Esophagus squamous epithelium (tissue), 5 donors: ENCODE measurements around the gene CENPL. TPM values are rescaled to one million over a fixed set of nuclear protein-coding genes. Genes with fewer than 3 reads are reported as not detected.

Experiments
- DNase-seq: peaks from one replicate; lab custom pipeline; 2025; lab: John Stamatoyannopoulos, UW
- H3K27ac ChIP-seq, 4 donors: fragments of 200-600 bp; sonication (generic); one replicate each; pipeline ENCODE4 v1.5.1; 2016 to 2019; ENCODE audit warnings: mild to moderate bottlenecking in 1 of 4
- H3K27me3 ChIP-seq, 4 donors: fragments of 200-600 bp; sonication (generic); 1 replicate in 3 of 4; 2 replicates in 1 of 4; pipeline versions ENCODE4 v1.5.1 to v1.6.0; 2017 to 2021; ENCODE audit warnings: antibody characterized with exemption in 1 of 4
- H3K36me3 ChIP-seq, 3 donors: fragments of 200-600 bp; sonication (generic); one replicate each; pipeline ENCODE4 v1.5.1; 2016 to 2019
- H3K4me1 ChIP-seq, 3 donors: fragments of 200-600 bp; sonication (generic); one replicate each; pipeline ENCODE4 v1.5.1; 2017 to 2019
- H3K4me3 ChIP-seq, 4 donors: fragments of 200-600 bp; sonication (generic); 1 replicate in 3 of 4; 2 replicates in 1 of 4; pipeline ENCODE4 v1.5.1; 2016 to 2019; ENCODE audit warnings: mild to moderate bottlenecking in 2 of 4, moderate library complexity in 1 of 4
- H3K9me3 ChIP-seq, 3 donors: fragments of 200-600 bp; sonication (generic); one replicate each; pipeline ENCODE4 v1.5.1; 2016 to 2019
- POLR2A ChIP-seq, 4 donors: fragments of 450-650 bp; IDR thresholded peaks; one replicate each; pipeline ENCODE4 v1.6.1; 2017; ENCODE audit warnings: antibody characterized with exemption in 4 of 4, mild to moderate bottlenecking in 4 of 4, moderate library complexity in 3 of 4
- whole genome bisulfite sequencing, 2 donors: methylation state at CpG; one replicate each; pipeline ENCODE4 v1.1.5; 2018; 5-methylcytosine and 5-hydroxymethylcytosine counted together
- intact Hi-C: fragments of 100-400 bp; cut with DNase I; formaldehyde crosslinking; loops from one replicate; pipeline ENCODE4 v1.15.0; 2022
- total RNA-seq, 4 donors: library from RNA; depleted of rRNA; stranded (reverse); fragments of >200 nt; gene quantifications; one replicate each; pipeline ENCODE4 v1.1.0, GENCODE V29; 2016
- TF ChIP-seq, protein P1 (sequence below), 6 experiments: fragments of 450-650 bp in 4 of 6; fragments of 200-600 bp in 2 of 6; sonication (generic) in 2 of 6; IDR thresholded peaks; one replicate each; pipeline ENCODE4 v1.5.1; 2016 to 2019; ENCODE audit warnings: antibody characterized with exemption in 6 of 6, mild to moderate bottlenecking in 4 of 6, moderate library complexity in 4 of 6
- donor health status: DM: yes; HTN: yes; CAD: no.

The CENPL gene
- total RNA-seq, 4 donors from 2014 or later: 3.6 to 18.2 (median 7.5) TPM

DNA sequence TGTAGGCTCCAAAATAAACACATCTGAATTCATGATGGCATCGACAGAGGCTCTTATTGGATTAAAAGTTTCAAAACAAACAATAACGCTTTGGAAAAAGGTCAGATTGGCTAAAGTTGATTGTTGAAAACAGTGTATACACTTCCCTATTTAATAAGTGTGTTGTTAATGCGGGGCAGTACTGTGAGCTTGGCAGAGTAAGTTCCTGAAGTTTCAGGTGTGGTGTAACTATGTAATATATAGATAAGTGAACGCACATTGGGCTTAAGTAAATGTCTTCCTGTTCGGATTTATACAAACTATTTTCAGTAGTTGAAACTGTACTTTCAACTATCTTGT lies 44.3 kb upstream of the CENPL start:
- 1 to 2% methylated on average over 5 of the region's 5 CpGs for WGBS, 2 donors
- no peak for TF ChIP-seq POLR2A (IDR thresholded peaks at IDR 0.05)
- TF ChIP-seq, protein P1, sequence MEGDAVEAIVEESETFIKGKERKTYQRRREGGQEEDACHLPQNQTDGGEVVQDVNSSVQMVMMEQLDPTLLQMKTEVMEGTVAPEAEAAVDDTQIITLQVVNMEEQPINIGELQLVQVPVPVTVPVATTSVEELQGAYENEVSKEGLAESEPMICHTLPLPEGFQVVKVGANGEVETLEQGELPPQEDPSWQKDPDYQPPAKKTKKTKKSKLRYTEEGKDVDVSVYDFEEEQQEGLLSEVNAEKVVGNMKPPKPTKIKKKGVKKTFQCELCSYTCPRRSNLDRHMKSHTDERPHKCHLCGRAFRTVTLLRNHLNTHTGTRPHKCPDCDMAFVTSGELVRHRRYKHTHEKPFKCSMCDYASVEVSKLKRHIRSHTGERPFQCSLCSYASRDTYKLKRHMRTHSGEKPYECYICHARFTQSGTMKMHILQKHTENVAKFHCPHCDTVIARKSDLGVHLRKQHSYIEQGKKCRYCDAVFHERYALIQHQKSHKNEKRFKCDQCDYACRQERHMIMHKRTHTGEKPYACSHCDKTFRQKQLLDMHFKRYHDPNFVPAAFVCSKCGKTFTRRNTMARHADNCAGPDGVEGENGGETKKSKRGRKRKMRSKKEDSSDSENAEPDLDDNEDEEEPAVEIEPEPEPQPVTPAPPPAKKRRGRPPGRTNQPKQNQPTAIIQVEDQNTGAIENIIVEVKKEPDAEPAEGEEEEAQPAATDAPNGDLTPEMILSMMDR (IDR thresholded peaks at IDR 0.05): no peak

DNA sequence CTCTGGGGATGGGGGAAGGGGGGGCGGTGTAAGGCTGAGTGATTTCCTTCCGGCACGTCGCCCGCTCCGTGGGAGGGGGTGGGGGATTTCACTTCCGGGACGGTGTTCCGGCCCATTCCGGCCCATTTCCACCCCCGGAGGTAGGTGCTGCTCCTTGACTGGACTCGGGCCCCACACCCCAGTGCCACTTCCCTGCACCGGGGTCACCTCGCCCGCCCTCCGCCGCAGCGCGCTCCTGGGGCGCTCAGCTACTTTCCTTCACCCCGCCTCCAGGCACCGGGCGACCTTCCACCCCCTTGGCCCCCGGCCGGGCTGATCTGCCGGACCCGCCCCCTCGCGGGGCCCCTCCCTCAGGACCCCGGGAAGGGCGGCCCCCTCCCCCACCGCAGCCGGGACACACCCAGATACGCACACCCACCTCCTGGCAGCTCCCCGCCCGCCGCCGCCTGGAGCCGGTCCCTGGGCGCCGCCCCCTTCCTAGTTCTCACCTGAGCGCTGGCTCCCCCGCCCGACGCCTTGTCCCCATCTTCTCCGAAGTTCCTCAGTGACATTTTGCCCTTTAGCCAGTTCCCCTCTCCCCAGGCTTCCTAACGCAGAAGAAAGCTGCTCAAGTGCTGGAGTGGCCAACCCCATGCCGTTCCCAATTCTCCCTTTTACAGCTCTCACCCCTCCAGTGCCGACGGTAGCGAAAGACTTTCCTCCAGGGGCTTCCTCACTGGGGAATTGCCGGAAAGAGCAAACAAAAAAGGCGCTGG lies 43.8 kb upstream of the CENPL start, which contains the start of gene ZBTB37:
Gene ZBTB37, plus strand, starts transcription at position 115 of the 755 bp plus-strand sequence. CDS start 1,846 bp downstream, outside the sequence.
- H3K4me1 ChIP-seq: peaks cover 0 to 57% (median 29%) of the 10 kb centered on the region in 3 donors
- TF ChIP-seq POLR2A (IDR thresholded peaks at IDR 0.05): peak in 1 of 4 donors; percentile 19
- TF ChIP-seq, protein P1 (IDR thresholded peaks at IDR 0.05): no peak
- H3K27ac ChIP-seq: peak within 1 kb of the TSS; percentile 94 to 99 (median 96)
- peaks cover 7 to 38% (median 8%) of the 10 kb centered on the region in 3 donors for H3K36me3 ChIP-seq
- peak within 1 kb of the TSS; percentile 74 to 94 (median 81) for H3K4me3 ChIP-seq
- H3K27me3 ChIP-seq: no peaks in the 10 kb centered on the region
- WGBS, 2 donors: 0 to 1% methylated on average over 27 to 33 of the region's 53 CpGs
- intact Hi-C loops: no loop called here
- DNase-seq: peak; percentile 78
- no peaks in the 10 kb centered on the region for H3K9me3 ChIP-seq

More for the DNA sequence above, 44.3 kb upstream of the CENPL start:
- Histone ChIP-seq H3K36me3 (peaks cover 1 to 38% (median 4%) of the 10 kb centered on the region in 3 donors), H3K4me1 (peaks cover 0 to 57% (median 29%) of the 10 kb centered on the region in 3 donors), H3K27ac (peak overlapping the region; percentile 94 to 99 (median 96)), H3K27me3 (no peaks in the 10 kb centered on the region), H3K9me3 (no peaks in the 10 kb centered on the region), H3K4me3 (peak overlapping the region; percentile 74 to 94 (median 81))
- no peak for DNase-seq
- intact Hi-C loops: no loop called here

DNA sequence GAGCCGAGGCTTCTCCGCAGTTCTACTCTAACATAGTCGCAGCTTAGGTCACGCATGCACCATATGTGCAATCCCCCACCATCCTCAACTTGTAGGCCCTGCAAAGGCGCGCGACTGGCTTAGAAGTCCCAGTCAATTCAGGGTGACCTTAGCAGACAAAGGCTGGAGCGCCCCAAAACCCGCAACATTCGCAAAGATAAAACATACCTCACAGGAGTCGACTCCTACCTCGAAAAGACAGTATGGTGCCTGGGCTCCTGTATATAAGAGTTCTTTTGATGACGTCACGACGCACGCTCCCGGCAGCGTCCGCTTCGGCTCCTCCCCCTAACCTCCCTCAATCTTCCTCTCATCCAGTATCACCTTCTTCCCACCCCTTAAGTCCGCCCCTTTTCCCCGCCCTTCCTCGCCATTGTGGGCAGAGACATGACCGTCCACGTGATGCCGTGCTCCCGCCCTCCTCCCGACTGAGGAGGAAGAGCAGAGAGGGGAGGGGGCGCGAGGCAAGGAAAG lies 43.1 kb upstream of the CENPL start, which contains the start of gene GAS5:
Gene GAS5, minus strand, starts transcription at position 237 of the 513 bp plus-strand sequence.
- Histone ChIP-seq H3K27me3 (no peaks in the 10 kb centered on the region), H3K4me3 (peak within 1 kb of the TSS; percentile 74 to 94 (median 81)), H3K9me3 (no peaks in the 10 kb centered on the region), H3K4me1 (peaks cover 0 to 61% (median 29%) of the 10 kb centered on the region in 3 donors), H3K27ac (peak within 1 kb of the TSS; percentile 94 to 99 (median 96)), H3K36me3 (peaks cover 8 to 43% (median 13%) of the 10 kb centered on the region in 3 donors)
- peak in 3 of 4 donors; percentile 95 to 97 (median 97) for TF ChIP-seq POLR2A (IDR thresholded peaks at IDR 0.05)
- TF ChIP-seq, protein P1 (IDR thresholded peaks at IDR 0.05): no peak
- intact Hi-C loops: no loop called here
- WGBS, 2 donors: 0 to 1% methylated on average over 12 to 19 of the region's 30 CpGs
- DNase-seq: peak; percentile 98

DNA sequence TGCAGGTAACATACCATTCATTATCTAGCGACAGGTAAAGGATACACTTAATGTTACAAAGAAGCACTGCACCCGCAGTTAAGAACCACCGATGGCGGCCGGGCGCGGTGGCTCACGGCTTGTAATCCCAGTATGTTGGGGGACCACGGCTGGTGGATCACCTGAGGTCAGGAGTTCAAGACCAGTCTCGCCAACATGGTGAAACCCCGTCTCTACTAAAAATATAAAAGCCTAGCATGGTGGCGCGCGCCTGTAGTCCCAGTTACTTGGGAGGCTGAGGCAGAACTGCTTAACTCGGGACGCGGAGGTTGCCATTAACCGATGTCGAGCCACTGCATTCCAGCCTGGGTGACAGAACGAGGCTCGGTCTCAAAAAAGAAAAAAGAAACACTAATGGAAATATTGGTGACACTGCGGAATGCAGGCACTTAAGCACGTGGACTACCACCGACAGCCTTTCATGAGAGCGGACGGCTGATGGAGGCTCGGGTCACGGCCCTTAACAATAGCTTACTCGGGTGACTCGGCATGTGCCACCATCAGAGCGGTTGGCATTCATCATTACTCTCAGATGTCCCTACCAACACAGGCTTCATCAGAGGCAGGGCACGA lies 42.6 kb upstream of the CENPL start:
- intact Hi-C loops: no loop called here
- no peaks in the 10 kb centered on the region for H3K27me3 ChIP-seq
- WGBS, 2 donors: 2 to 3% methylated on average over 23 to 32 of the region's 32 CpGs
- H3K4me1 ChIP-seq: peaks cover 0 to 62% (median 29%) of the 10 kb centered on the region in 3 donors
- H3K27ac ChIP-seq: peak overlapping the region; percentile 94 to 99 (median 96)
- no peak for DNase-seq
- H3K9me3 ChIP-seq: no peaks in the 10 kb centered on the region
- H3K4me3 ChIP-seq: peak overlapping the region; percentile 74 to 94 (median 81)
- H3K36me3 ChIP-seq: peaks cover 8 to 48% (median 17%) of the 10 kb centered on the region in 3 donors
- TF ChIP-seq, protein P1 (IDR thresholded peaks at IDR 0.05): no peak
